Measurements from ENCODE around the gene GADD45B.

GRCh38 chr19:2432131-2432848 lies 43.6 kb upstream of the GADD45B start:
- TF ChIP-seq POLR2A (IDR thresholded peaks at IDR 0.05; ENCODE audit: extremely low read depth, insufficient read length) (no peak), MAX (IDR thresholded peaks at IDR 0.05; ENCODE audit: low read depth, low read length) (no peak), CTCF (IDR thresholded peaks at IDR 0.05; ENCODE audit: low read depth, low read length) (no peak), MYC (IDR thresholded peaks at IDR 0.05; ENCODE audit: low read depth, low read length) (no peak)
